ENCODE results near the gene SLCO2B1.

The SLCO2B1 gene

DNA sequence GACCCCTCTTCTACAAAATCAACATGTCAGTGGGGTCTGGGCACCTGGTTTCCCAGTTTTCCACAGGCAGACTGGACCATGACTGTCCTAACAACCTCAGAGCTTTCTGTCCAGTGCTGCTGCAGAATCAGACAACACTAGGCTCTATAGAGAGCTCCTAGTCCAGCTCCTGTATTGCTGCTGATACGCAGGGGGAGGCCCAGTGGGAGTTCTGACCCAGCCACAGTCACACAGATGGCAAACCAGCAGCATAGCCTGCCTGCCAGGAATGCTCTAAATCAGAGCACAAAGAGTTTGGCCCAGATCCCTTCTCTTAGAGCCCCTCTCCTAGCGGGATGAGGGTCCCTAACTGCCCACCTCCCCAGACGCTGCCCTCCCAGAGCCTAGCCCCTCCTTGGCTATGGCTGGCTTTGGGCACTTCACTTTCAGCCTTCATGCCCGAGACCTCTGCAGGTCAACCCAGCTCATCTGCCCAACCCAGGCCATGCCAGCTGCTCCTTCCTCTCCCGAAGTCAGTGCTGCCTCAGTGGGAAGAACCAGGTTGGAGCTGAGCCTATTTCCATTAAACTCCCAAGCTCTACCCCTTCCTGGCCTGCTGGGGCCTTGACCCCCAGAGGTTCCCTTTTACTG lies 15.8 kb upstream of the SLCO2B1 start:
- DNase-seq (ENCODE audit: low read depth in 2 of 2): no peak
- TF ChIP-seq CTCF (IDR thresholded peaks at IDR 0.05; ENCODE audit: low read depth, low read length): no peak
- H3K4me3 ChIP-seq (replicated peaks in 1 of 2; ENCODE audit: low read depth in 2 of 2, low read length in 2 of 2): no peak overlapping the region

GRCh38 chr11:75135651-75136050 lies 15.3 kb upstream of the SLCO2B1 start:
- DNase-seq (ENCODE audit: low read depth in 2 of 2): no peak
- TF ChIP-seq CTCF (IDR thresholded peaks at IDR 0.05; ENCODE audit: low read depth, low read length): no peak
- no peak overlapping the region for H3K4me3 ChIP-seq (replicated peaks in 1 of 2; ENCODE audit: low read depth in 2 of 2, low read length in 2 of 2)

DNA sequence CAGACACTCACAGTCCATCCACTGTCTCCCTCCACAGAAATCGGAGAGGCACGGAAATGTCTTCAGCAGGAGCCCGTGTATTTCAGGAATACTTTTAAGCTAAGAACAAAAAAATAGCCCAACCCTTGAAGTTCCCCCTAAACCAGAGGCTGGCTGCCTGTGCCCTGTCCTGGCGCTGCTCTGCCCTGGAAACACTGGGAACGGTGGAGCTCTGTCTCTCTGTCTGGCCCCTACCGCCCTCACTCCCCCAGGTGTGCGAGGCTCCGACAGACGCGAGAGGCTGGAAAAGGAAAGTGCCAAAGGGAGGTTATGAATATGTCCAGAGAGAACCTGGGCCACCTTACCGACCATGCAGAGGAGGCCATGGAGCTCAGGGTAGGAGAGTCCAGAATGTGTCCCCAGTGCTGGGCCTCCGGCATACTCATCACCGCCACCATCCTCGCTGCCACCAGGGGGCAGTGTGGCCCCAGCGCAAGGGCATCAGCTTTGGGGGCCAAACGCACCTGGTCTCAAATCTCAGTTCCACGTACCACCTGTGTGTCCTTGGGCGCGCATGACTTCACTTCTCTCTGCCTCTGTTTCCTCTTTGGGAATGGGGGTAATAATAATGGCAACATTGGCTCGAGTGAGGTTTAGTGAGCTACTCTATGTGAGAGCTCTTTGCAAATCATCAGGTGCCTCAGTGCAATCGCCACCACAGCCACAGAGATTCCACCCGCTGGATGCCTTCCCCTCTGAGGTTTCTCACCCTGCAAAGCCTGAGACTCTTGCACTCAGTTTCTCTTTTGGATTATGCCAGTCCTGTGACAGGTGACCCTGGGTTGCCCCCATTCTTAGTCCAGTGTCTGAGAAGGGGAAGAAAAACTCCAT lies 10.4 kb upstream of the SLCO2B1 start:
- TF ChIP-seq CTCF (IDR thresholded peaks at IDR 0.05; ENCODE audit: low read depth, low read length): peak; percentile 96
- DNase-seq (ENCODE audit: low read depth in 2 of 2): peak; percentile 47 to 52

GRCh38 chr11:75141166-75141565 lies 9.7 kb upstream of the SLCO2B1 start:
- no peak for DNase-seq (ENCODE audit: low read depth in 2 of 2)
- no peak for TF ChIP-seq CTCF (IDR thresholded peaks at IDR 0.05; ENCODE audit: low read depth, low read length)
- no peak overlapping the region for H3K4me3 ChIP-seq (replicated peaks in 1 of 2; ENCODE audit: low read depth in 2 of 2, low read length in 2 of 2)

More for the DNA sequence above, 10.4 kb upstream of the SLCO2B1 start:
- H3K4me3 ChIP-seq (replicated peaks in 1 of 2; ENCODE audit: low read depth in 2 of 2, low read length in 2 of 2): no peak overlapping the region

DNA sequence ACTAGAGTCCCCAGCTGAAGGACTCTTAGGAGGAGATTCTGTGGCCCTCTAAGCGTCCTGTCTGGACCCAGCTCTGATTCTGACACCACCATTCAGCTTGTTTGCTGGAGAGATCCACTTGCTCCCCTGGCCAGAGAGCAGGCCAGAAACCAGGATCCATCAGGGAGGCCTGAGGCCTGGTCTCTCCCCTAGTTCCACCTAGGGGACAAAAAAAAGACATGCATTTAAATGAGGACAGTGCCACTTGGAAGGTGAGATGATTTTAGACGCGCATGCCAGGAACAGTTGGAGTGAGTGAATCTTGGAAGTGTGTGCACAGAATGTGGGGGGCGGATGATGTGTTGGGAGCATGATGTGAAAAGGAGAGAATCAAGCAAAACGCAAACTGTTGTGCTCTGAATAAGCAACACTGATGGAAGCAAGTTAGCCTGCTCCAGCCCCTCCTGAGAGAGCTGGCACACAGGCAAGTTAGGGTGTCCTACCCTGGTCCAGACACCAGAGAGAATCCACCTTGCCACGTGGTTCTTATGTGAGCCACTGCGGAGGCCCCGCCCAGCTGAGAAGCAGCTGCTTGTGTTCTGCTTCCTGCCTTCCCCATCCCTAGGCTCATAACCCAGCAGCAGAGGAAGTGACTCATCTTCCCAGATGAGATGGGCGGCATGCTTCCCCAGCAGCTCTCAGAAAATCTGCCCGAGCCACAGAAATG lies 8.0 kb upstream of the SLCO2B1 start:
- no peak overlapping the region for H3K4me3 ChIP-seq (replicated peaks in 1 of 2; ENCODE audit: low read depth in 2 of 2, low read length in 2 of 2)
- TF ChIP-seq CTCF (IDR thresholded peaks at IDR 0.05; ENCODE audit: low read depth, low read length): no peak
- peak; percentile 95 for DNase-seq (ENCODE audit: low read depth in 2 of 2)

DNA sequence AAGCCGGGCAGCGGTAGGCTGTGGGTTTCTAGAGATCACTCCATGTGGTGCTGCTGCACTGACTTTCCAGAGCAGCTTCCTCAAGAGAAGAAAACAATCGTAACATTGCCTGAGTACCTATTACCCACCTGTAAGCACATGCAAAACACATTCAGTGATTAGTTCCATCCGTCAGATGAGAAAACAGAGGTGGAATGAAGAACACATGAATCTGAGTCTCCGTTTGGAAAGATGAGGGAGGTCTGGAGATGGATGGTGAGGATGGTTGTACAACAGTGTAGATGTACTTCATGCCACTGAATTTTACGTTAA lies 7.5 kb upstream of the SLCO2B1 start:
- TF ChIP-seq CTCF (IDR thresholded peaks at IDR 0.05; ENCODE audit: low read depth, low read length): no peak
- DNase-seq (ENCODE audit: low read depth in 2 of 2): no peak
- no peak overlapping the region for H3K4me3 ChIP-seq (replicated peaks in 1 of 2; ENCODE audit: low read depth in 2 of 2, low read length in 2 of 2)

Data from cardiac fibroblast (primary cell).